IgD-negative memory B cell (primary cell): ENCODE measurements around the gene CBR3. TPM values are rescaled to one million over a fixed set of nuclear protein-coding genes. Genes with fewer than 3 reads are reported as not detected.
A peak's percentile ranks its signal among the peaks of the same experiment; 100 is the strongest.
"Not testable (repeated sequence)": the region's sequence is repeated elsewhere in the genome, so short reads cannot be mapped to it uniquely, and the experiment has no call there.

ENCODE experiments used
- H3K27ac Mint-ChIP-seq, 3 donors: one replicate each; pipeline ENCODE4 v1.8.0; 2020 to 2022; ENCODE audit warnings: mild to moderate bottlenecking in 3 of 3, mixed read lengths in 3 of 3, moderate library complexity in 1 of 3
- H3K27me3 Mint-ChIP-seq: one replicate; pipeline ENCODE4 v1.8.0; 2021; ENCODE audit warnings: mixed read lengths
- H3K36me3 Mint-ChIP-seq: one replicate; pipeline ENCODE4 v1.8.0; 2020; ENCODE audit warnings: mild to moderate bottlenecking, mixed read lengths
- H3K4me1 Mint-ChIP-seq, 3 donors: one replicate each; pipeline ENCODE4 v1.8.0; 2020 to 2022; ENCODE audit warnings: mixed read lengths in 3 of 3, mild to moderate bottlenecking in 1 of 3
- H3K4me3 Mint-ChIP-seq, 4 donors: one replicate each; pipeline ENCODE4 v1.8.0; 2020 to 2022; ENCODE audit warnings: mild to moderate bottlenecking in 4 of 4, mixed read lengths in 4 of 4, moderate library complexity in 3 of 4
- H3K9me3 Mint-ChIP-seq, 3 donors: one replicate each; pipeline ENCODE4 v1.8.0; 2020 to 2021; ENCODE audit warnings: mixed read lengths in 3 of 3, mild to moderate bottlenecking in 1 of 3
- polyA plus RNA-seq: library from polyadenylated mRNA; unstranded; fragments of 300-500 nt; fragmentation: Illumina TruSeq; gene quantifications from one replicate; pipeline ENCODE4 v1.2.3, GENCODE V29; 2021

CBR3 gene
- polyA plus RNA-seq, 1 donor from 2014 or later: 23.7 TPM

GRCh38 chr21:36127250-36127904, 7.5 kb upstream of the CBR3 start:
- H3K4me1 Mint-ChIP-seq: peaks cover 15 to 21% (median 18%) of the 10 kb centered on the region in 3 donors
- H3K36me3 Mint-ChIP-seq: no peaks in the 10 kb centered on the region
- H3K27ac Mint-ChIP-seq: no peak overlapping the region
- peaks cover 6% of the 10 kb centered on the region for H3K27me3 Mint-ChIP-seq
- peak overlapping the region in 1 of 4 donors; percentile 66 for H3K4me3 Mint-ChIP-seq
- H3K9me3 Mint-ChIP-seq: no peaks in the 10 kb centered on the region

GRCh38 chr21:36127977-36128376, 6.9 kb upstream of the CBR3 start:
- Mint-ChIP-seq H3K27ac (peak overlapping the region in 2 of 3 donors; percentile 13 to 67), H3K36me3 (no peaks in the 10 kb centered on the region), H3K4me3 (peak overlapping the region in 2 of 4 donors; percentile 66 to 88), H3K27me3 (peaks cover 6% of the 10 kb centered on the region), H3K9me3 (no peaks in the 10 kb centered on the region), H3K4me1 (peaks cover 15 to 21% (median 18%) of the 10 kb centered on the region in 3 donors)

- Mint-ChIP-seq H3K36me3 (no peaks in the 10 kb centered on the region), H3K27ac (peak overlapping the region in 2 of 3 donors; percentile 20 to 72), H3K4me3 (peak overlapping the region; percentile 59 to 84 (median 70)), H3K4me1 (peaks cover 16 to 21% (median 20%) of the 10 kb centered on the region in 3 donors), H3K27me3 (peaks cover 10% of the 10 kb centered on the region), H3K9me3 (no peaks in the 10 kb centered on the region)
Measured at GRCh38 chr21:36129219-36129618, 5.7 kb upstream of the CBR3 start.

- H3K4me1 Mint-ChIP-seq: peaks cover 21 to 24% (median 22%) of the 10 kb centered on the region in 3 donors
- peak overlapping the region in 2 of 3 donors; percentile 33 to 85 for H3K27ac Mint-ChIP-seq
- H3K27me3 Mint-ChIP-seq, H3K36me3 Mint-ChIP-seq, H3K9me3 Mint-ChIP-seq: not testable (repeated sequence)
- H3K4me3 Mint-ChIP-seq: peak overlapping the region; percentile 76 to 94 (median 80)
Measured at GRCh38 chr21:36130414-36130762, 4.5 kb upstream of the CBR3 start.

GRCh38 chr21:36130839-36131238, 4.0 kb upstream of the CBR3 start:
- not testable (repeated sequence) for H3K27me3 Mint-ChIP-seq, H3K9me3 Mint-ChIP-seq, H3K36me3 Mint-ChIP-seq
- Mint-ChIP-seq H3K4me3 (peak overlapping the region; percentile 76 to 94 (median 80)), H3K27ac (peak overlapping the region in 1 of 3 donors; percentile 33), H3K4me1 (peaks cover 18 to 21% (median 19%) of the 10 kb centered on the region in 3 donors)

GRCh38 chr21:36132696-36133095, 2.2 kb upstream of the CBR3 start:
- Mint-ChIP-seq H3K9me3 (no peaks in the 10 kb centered on the region), H3K4me3 (no peak overlapping the region), H3K36me3 (no peaks in the 10 kb centered on the region), H3K27me3 (peaks cover 10% of the 10 kb centered on the region), H3K27ac (no peak overlapping the region), H3K4me1 (peaks cover 23 to 26% (median 24%) of the 10 kb centered on the region in 3 donors)

GRCh38 chr21:36135391-36136102, 668 bp downstream of the CBR3 start:
- H3K27me3 Mint-ChIP-seq: peaks cover 9% of the 10 kb centered on the region
- H3K27ac Mint-ChIP-seq: peak overlapping the region; percentile 40 to 96 (median 94)
- no peaks in the 10 kb centered on the region for H3K36me3 Mint-ChIP-seq

GRCh38 chr21:36139791-36140190, 4.9 kb downstream of the CBR3 start:
- H3K4me3 Mint-ChIP-seq, H3K27me3 Mint-ChIP-seq, H3K36me3 Mint-ChIP-seq, H3K9me3 Mint-ChIP-seq, H3K27ac Mint-ChIP-seq: not testable (repeated sequence)
- peaks cover 14 to 20% (median 17%) of the 10 kb centered on the region in 3 donors for H3K4me1 Mint-ChIP-seq

More at GRCh38 chr21:36135391-36136102, 668 bp downstream of the CBR3 start:
- Mint-ChIP-seq H3K4me1 (peaks cover 17 to 23% (median 18%) of the 10 kb centered on the region in 3 donors), H3K9me3 (no peaks in the 10 kb centered on the region), H3K4me3 (peak overlapping the region; percentile 92 to 99 (median 96))

- H3K4me1 Mint-ChIP-seq: peaks cover 13 to 18% (median 15%) of the 10 kb centered on the region in 3 donors
- peak overlapping the region; percentile 0 to 77 (median 57) for H3K27ac Mint-ChIP-seq
- peaks cover 3% of the 10 kb centered on the region for H3K36me3 Mint-ChIP-seq
- H3K9me3 Mint-ChIP-seq: no peaks in the 10 kb centered on the region
- H3K4me3 Mint-ChIP-seq: peak overlapping the region in 2 of 4 donors; percentile 7 to 47
- H3K27me3 Mint-ChIP-seq: no peaks in the 10 kb centered on the region
Measured at GRCh38 chr21:36141513-36141925, 6.6 kb downstream of the CBR3 start.

GRCh38 chr21:36144233-36144632, 9.4 kb downstream of the CBR3 start:
- not testable (repeated sequence) for H3K36me3 Mint-ChIP-seq, H3K9me3 Mint-ChIP-seq, H3K27ac Mint-ChIP-seq, H3K27me3 Mint-ChIP-seq
- Mint-ChIP-seq H3K4me3 (peak overlapping the region in 1 of 4 donors; percentile 58), H3K4me1 (peaks cover 10 to 13% (median 11%) of the 10 kb centered on the region in 3 donors)

GRCh38 chr21:36145259-36145658, 10.4 kb downstream of the CBR3 start:
- Mint-ChIP-seq H3K4me1 (peaks cover 17 to 20% (median 18%) of the 10 kb centered on the region in 3 donors), H3K27me3 (no peaks in the 10 kb centered on the region), H3K9me3 (no peaks in the 10 kb centered on the region), H3K27ac (peak overlapping the region in 1 of 3 donors; percentile 35), H3K36me3 (peaks cover 4% of the 10 kb centered on the region), H3K4me3 (peak overlapping the region in 2 of 4 donors; percentile 28 to 66)

GRCh38 chr21:36147911-36148310, 13.0 kb downstream of the CBR3 start:
- H3K4me1 Mint-ChIP-seq: peaks cover 15 to 20% (median 17%) of the 10 kb centered on the region in 3 donors
- H3K36me3 Mint-ChIP-seq: peaks cover 4% of the 10 kb centered on the region
- H3K27ac Mint-ChIP-seq: no peak overlapping the region
- no peak overlapping the region for H3K4me3 Mint-ChIP-seq
- H3K27me3 Mint-ChIP-seq: no peaks in the 10 kb centered on the region
- no peaks in the 10 kb centered on the region for H3K9me3 Mint-ChIP-seq

GRCh38 chr21:36148886-36149285, 14.0 kb downstream of the CBR3 start:
- H3K27me3 Mint-ChIP-seq: no peaks in the 10 kb centered on the region
- H3K4me1 Mint-ChIP-seq: peaks cover 15 to 25% (median 20%) of the 10 kb centered on the region in 3 donors
- H3K9me3 Mint-ChIP-seq: no peaks in the 10 kb centered on the region
- peak overlapping the region in 1 of 3 donors; percentile 53 for H3K27ac Mint-ChIP-seq
- H3K4me3 Mint-ChIP-seq: no peak overlapping the region
- H3K36me3 Mint-ChIP-seq: peaks cover 4% of the 10 kb centered on the region

GRCh38 chr21:36149788-36150711, 15.2 kb downstream of the CBR3 start:
- Mint-ChIP-seq H3K27ac (peak overlapping the region; percentile 37 to 59 (median 53)), H3K4me3 (peak overlapping the region in 3 of 4 donors; percentile 9 to 74 (median 34)), H3K4me1 (peaks cover 15 to 25% (median 20%) of the 10 kb centered on the region in 3 donors), H3K36me3 (peaks cover 4% of the 10 kb centered on the region), H3K9me3 (no peaks in the 10 kb centered on the region), H3K27me3 (no peaks in the 10 kb centered on the region)
